Stimulated activated CD8-positive, alpha-beta memory T cell treated with anti-CD3 and anti-CD28 coated beads, Interleukin-15, amount 100 ng/mL, for 48 hours (primary cell): ENCODE measurements around the gene ASB5.

Source experiments
- DNase-seq, 2 donors: peaks; one replicate each; pipeline ENCODE4 v3.0.0-alpha.2; 2020; ENCODE audit warnings: low read depth in 2 of 2

The ASB5 gene

DNA sequence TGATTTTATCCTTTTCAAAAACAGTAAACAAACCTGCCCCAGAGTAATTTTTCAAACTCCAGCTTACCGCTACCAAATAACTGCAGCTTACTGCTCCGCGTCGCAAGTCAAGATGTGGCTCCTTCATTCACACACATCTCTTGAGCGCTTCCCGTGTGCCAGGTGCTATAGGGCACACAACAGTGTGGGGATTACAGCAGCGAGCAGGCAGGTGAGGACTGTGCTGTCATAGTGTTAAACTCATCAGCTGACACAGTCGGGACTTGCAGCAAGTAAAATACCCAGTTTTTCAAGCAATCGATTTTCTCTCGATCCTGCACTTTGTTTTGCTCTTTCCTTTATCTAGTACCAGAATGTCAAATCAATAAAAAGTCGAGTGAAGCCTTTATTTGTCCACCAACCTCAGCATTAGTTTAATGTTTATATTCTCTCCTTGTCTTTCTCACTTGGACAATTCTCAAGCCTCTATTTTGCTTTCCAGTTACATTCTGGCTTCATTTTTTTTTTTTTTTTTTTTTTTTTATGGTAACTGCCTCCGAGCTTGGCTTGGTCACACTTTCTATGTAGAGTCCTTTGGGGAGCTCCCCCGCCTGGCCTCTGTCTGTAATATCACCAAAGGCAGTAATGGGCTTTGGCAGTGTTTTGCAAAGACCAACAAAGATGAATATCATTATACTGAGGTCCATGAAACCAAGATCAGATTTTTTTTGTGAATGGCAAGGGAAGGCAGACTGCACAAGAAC is 8.3 kb upstream of the ASB5 start:
- peak in 1 of 2 donors; percentile 7 for DNase-seq

- no peak for DNase-seq
Measured at GRCh38 chr4:176276710-176277109, 7.7 kb upstream of the ASB5 start.

GRCh38 chr4:176274441-176274840 is 5.4 kb upstream of the ASB5 start:
- DNase-seq, result no peak

DNA sequence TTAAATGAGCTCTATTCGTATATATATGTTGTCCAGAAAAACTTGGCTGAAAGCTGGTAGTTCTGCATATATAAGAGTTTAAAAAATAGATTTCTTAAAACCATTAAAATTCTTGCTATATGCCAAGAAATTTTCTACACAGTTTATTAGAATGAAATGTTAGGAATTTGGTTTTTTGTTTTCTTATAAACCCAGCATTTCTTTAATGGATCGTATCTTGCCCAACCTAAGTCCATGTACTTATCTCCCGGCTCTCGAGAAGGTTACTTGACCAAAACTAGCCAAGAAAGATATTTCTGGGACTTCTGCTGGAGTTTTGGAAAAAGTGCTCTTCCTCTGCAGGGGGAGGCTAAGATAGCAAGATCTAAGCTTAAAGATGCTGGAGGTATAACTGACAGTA is 4.7 kb upstream of the ASB5 start:
- DNase-seq, result no peak

- DNase-seq, result no peak
Measured at GRCh38 chr4:176272799-176273198, 3.8 kb upstream of the ASB5 start.

GRCh38 chr4:176271749-176272148 is 2.7 kb upstream of the ASB5 start:
- no peak for DNase-seq

GRCh38 chr4:176270669-176271068 is 1.6 kb upstream of the ASB5 start:
- no peak for DNase-seq

GRCh38 chr4:176266026-176266425 is 3.0 kb downstream of the ASB5 start:
- no peak for DNase-seq

- DNase-seq, result no peak
Measured at GRCh38 chr4:176262243-176262642, 6.8 kb downstream of the ASB5 start.

DNA sequence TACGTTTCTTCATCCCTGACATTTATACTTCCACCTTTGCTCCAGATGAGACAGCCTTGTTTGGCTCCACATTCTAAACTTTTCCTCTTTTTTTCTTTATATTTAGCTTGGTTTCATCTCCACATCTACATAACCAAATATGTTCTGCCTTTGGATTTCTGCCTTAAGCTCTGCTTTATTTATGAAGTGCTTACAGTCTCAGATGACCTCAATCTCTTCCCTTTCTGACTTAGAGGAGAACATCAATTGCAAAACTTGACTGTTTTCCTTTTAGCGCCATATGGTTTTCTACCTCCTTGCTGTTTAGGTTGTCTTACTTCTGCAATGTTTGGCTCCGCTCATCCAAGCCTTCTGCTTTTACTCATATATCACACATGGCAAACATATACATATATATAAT is 7.5 kb downstream of the ASB5 start:
- DNase-seq, result no peak

DNA sequence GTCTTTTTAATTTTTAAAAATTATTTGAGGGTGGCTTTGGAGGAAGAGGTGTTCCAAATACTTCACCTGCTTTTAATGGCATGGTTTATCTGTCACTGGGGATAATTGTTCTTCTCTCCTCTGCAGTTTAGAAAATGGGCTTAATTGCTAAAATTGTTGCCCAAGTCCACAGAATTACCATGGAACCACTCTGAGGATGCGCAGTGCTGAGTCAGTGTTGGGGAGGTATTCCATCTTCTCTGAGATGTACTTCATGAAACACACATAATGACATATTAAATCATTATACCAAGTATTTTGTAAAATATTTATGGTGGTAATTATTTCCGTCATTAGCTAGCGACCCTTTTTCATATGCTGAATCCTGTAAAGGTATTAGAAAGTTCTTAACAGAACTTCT is 8.0 kb downstream of the ASB5 start:
- DNase-seq, result no peak

GRCh38 chr4:176259330-176260090 is 9.5 kb downstream of the ASB5 start:
- no peak for DNase-seq

GRCh38 chr4:176258135-176258534 is 10.9 kb downstream of the ASB5 start:
- DNase-seq, result no peak

GRCh38 chr4:176256921-176257320 is 12.1 kb downstream of the ASB5 start:
- no peak for DNase-seq

DNA sequence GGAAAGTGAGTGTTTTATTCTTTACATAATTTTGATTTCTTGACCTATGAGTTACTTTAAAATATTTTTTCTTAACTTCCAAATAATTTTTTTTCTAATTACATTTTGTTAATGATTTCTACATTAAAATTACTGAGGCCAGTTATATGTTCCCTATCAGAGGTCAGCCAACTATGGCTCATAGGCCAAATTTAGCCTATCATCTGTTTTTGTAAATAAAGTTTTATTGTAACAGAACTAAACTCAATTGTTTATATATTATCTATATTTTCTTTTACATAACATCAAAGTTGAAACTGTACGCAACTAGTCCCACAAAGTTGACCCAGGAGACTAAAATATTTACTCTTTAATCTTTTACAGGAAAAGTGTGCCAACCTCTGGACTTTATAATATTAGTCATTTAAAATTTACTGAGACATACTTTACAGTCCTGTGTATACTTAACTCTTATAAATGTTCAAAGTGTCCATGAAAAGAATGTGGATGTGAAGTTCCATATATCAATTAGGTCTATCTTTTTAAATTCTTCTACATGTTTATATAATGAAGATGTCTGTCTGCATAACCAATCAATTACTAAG is 26.2 kb downstream of the ASB5 start:
- no peak for DNase-seq

GRCh38 chr4:176241703-176242102 is 27.3 kb downstream of the ASB5 start:
- no peak for DNase-seq

DNA sequence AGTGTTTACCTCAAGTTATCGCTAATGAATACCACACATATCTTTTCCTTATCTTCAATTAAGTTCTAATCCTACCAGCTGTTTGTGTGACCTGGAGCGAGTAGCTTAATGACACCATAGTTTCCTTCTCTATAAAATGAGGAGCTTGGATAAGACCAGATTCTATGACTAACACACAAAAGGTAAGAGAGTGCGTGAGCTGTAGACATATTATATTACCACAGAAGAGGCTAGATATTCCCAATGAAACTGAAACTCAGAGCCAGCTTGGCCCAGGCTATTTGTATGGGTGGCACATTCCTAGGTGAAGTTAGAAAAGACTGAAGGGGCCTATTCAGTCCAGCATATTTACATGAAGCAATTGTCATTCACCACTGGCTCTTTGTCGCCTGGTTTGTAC is 30.2 kb downstream of the ASB5 start:
- no peak for DNase-seq

DNA sequence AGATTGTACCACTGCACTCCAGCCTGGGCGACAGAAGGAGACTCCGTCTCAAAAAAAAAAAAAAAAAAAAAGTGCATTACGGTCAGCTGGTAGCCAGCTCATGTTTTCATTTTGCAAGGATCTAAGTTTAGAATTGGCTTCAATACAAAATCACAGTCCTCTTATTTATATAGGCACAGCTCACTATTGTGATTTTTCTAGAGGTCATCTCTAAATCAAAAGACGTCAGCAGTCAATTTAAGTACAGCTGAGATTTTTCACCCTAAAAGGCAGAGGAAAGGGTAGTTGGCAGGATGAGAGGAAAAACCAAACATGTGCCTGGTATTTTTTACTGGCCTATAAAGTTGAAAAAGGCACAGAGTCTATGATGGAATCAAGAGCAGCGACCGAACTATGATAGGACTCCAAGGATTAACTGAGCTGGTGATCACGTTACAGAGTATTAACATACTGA is 30.8 kb downstream of the ASB5 start:
- no peak for DNase-seq

GRCh38 chr4:176236946-176237345 is 32.1 kb downstream of the ASB5 start:
- DNase-seq, result no peak

DNA sequence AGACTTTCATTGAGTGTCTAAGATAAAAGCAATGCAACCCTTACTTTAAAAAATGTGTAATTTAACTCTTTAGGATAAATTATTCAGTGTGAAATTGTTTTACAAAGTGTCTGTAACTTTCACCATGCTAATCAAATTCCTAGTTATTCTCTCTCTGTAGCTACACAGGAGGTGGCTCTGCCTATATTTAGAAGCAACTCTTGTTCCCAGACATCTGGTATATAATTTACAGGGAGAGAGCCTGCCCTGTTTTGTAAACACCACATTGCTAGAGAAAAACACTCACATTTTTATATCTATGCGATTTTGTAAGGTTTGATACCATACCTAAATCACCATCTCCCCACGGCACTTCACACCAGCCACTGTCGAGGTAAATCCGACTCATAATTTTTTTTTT is 38.2 kb downstream of the ASB5 start:
- no peak for DNase-seq

DNA sequence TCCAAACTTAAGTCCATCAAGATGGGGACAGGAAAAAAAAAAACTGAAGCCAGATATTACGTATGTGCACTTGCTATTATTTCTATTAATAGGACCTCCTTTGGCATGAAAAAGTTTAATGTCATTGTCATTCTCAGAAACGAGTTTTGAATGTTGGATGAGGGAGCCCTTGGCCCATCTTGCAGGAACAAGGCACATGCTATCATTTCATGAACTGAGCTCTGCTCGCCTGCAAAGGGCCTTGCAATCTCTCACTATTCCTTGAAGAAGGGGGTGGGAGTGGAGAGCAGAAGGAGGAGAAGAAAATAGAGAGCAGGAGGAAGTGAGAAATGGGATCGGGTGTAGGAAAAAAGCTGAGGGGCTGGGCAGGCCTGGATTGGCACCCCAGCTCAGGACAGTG is 39.4 kb downstream of the ASB5 start:
- no peak for DNase-seq

- no peak for DNase-seq
Measured at GRCh38 chr4:176226736-176227135, 42.3 kb downstream of the ASB5 start.

GRCh38 chr4:176223561-176223960 is 45.5 kb downstream of the ASB5 start:
- DNase-seq, result no peak
